ENCODE measurements around the gene TFDP1.

DNA sequence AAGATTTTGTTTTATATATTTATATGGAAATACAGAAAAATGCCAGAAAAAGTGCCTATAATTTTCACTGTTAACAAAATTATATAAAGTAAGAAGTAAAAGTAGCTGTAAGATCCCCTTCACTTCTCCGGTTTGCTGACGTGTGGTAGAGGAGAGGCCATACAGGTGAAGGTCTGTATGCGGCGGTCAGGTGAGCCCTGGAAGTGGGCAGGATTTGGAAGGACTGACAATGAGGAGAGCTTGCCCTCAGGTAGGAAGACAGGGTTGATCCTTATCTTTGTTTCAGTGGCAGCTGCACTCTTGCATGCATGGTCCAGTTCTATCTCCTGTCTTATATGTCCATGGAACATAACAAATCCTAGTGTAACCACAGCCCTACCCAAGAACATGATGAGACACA lies 16.9 kb upstream of the TFDP1 start:
- no peak for TF ChIP-seq POLR2AphosphoS5 (IDR thresholded peaks at IDR 0.05; ENCODE audit: borderline replicate concordance, low read depth, low read length)
- no peak for TF ChIP-seq EZH2 (IDR thresholded peaks at IDR 0.05)
- TF ChIP-seq FOXP2 (optimal IDR thresholded peaks at IDR 0.05; ENCODE audit: control extremely low read depth, extremely low read length, insufficient read depth): no peak
